ENCODE data around the gene TMEM41A. TPM values are rescaled to one million over a fixed set of nuclear protein-coding genes. Genes with fewer than 3 reads are reported as not detected.

The TMEM41A gene
- total RNA-seq, 1 experiment from 2014 or later: 30.2 TPM

DNA sequence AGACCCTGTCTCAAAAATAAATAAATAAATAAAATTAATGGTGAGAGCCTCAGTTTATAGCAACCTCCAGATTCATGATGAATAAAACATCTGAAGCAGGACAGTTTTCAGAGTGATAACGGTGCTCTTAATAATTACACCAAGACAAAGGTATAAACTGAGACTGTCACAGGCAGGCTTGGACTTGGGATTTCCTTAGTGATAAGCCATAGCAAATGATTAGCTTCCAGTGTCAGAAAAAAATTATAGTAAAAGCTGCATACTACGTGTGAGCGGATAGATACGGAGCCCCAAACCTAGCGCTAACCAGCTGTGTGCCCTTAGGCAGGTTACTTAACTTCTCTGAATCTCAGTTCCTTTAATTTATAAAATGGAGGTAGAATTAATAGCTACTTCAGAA lies 32.0 kb upstream of the TMEM41A start:
- POLR2A ChIA-PET: interaction anchor here (0.6 kb wide), 1 partner anchor 55 kb away, joined by 4 read pairs; no protein-coding TSS in a partner anchor
- BruUV-seq (replicated peaks): no TSS peak

DNA sequence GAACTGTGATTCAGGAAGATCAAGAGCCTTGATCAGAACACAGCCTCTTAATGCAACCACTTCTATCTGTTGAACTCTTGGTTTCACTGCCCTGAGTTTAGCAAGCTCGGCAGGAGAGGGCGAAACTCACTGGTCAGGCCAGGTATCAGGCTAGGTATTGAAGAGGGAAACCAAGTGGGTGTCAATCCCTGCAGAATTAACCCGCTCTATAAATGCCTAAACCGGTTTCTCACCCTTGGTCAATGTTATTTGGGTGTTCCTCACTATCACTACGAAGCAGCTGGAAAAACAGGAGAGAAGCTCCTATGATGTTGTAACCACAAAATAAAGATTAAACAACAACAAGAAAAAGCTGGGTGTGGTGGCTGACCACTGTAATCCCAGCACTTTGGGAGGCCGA lies 29.7 kb upstream of the TMEM41A start:
- ATAC-seq (peak; percentile 22), DNase-seq (ENCODE audit: low read depth, low spot score) (no peak)
- Histone ChIP-seq H3K9me3 (ENCODE audit: control insufficient read depth, insufficient read depth, low read depth, low read length) (no peaks in the 10 kb centered on the region), H3K36me3 (ENCODE audit: control insufficient read depth, insufficient read depth, low read length) (no peaks in the 10 kb centered on the region), H3K27ac (ENCODE audit: low read length) (no peak overlapping the region), H3K4me1 (ENCODE audit: control insufficient read depth, insufficient read depth, low read length) (no peaks in the 10 kb centered on the region), H3K4me3 (ENCODE audit: low read depth in 2 of 2, low read length in 2 of 2) (no peak overlapping the region), H3K27me3 (ENCODE audit: control insufficient read depth, insufficient read depth, low read length) (no peaks in the 10 kb centered on the region)
- POLR2A ChIA-PET: interaction anchor here (0.6 to 0.7 kb wide), 2 partner anchors 15 to 479 kb away, joined by 6 to 7 read pairs; no protein-coding TSS in a partner anchor
- intact Hi-C loops (cut with micrococcal nuclease; ENCODE audit: unreplicated experiment) (no loop called here), in situ Hi-C loops (cut with HindIII; ENCODE audit: low pct_unique_long_range_greater_than_20kb, low sequenced_read_pairs) (no loop called here)
- CTCF ChIA-PET: interaction anchor here (0.5 kb wide), 1 partner anchor 654 kb away, joined by 11 read pairs; no protein-coding TSS in a partner anchor
- BruUV-seq (replicated peaks): no TSS peak
- TF ChIP-seq, protein P1, sequence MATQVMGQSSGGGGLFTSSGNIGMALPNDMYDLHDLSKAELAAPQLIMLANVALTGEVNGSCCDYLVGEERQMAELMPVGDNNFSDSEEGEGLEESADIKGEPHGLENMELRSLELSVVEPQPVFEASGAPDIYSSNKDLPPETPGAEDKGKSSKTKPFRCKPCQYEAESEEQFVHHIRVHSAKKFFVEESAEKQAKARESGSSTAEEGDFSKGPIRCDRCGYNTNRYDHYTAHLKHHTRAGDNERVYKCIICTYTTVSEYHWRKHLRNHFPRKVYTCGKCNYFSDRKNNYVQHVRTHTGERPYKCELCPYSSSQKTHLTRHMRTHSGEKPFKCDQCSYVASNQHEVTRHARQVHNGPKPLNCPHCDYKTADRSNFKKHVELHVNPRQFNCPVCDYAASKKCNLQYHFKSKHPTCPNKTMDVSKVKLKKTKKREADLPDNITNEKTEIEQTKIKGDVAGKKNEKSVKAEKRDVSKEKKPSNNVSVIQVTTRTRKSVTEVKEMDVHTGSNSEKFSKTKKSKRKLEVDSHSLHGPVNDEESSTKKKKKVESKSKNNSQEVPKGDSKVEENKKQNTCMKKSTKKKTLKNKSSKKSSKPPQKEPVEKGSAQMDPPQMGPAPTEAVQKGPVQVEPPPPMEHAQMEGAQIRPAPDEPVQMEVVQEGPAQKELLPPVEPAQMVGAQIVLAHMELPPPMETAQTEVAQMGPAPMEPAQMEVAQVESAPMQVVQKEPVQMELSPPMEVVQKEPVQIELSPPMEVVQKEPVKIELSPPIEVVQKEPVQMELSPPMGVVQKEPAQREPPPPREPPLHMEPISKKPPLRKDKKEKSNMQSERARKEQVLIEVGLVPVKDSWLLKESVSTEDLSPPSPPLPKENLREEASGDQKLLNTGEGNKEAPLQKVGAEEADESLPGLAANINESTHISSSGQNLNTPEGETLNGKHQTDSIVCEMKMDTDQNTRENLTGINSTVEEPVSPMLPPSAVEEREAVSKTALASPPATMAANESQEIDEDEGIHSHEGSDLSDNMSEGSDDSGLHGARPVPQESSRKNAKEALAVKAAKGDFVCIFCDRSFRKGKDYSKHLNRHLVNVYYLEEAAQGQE (IDR thresholded peaks at IDR 0.05; ENCODE audit: insufficient read depth in 1 of 2, low read depth in 2 of 2, low read length in 1 of 2): no peak
- TF ChIP-seq, protein P2, sequence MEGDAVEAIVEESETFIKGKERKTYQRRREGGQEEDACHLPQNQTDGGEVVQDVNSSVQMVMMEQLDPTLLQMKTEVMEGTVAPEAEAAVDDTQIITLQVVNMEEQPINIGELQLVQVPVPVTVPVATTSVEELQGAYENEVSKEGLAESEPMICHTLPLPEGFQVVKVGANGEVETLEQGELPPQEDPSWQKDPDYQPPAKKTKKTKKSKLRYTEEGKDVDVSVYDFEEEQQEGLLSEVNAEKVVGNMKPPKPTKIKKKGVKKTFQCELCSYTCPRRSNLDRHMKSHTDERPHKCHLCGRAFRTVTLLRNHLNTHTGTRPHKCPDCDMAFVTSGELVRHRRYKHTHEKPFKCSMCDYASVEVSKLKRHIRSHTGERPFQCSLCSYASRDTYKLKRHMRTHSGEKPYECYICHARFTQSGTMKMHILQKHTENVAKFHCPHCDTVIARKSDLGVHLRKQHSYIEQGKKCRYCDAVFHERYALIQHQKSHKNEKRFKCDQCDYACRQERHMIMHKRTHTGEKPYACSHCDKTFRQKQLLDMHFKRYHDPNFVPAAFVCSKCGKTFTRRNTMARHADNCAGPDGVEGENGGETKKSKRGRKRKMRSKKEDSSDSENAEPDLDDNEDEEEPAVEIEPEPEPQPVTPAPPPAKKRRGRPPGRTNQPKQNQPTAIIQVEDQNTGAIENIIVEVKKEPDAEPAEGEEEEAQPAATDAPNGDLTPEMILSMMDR (IDR thresholded peaks at IDR 0.05): no peak
- TF ChIP-seq SIN3A (IDR thresholded peaks at IDR 0.05; ENCODE audit: borderline replicate concordance, insufficient read depth, low read depth, low read length) (no peak), POLR2AphosphoS5 (IDR thresholded peaks at IDR 0.05; ENCODE audit: low read depth, low read length) (no peak), TCF7L2 (IDR thresholded peaks at IDR 0.05; ENCODE audit: low read depth, low read length) (no peak)

More for the DNA sequence above, 32.0 kb upstream of the TMEM41A start:
- no peak for ATAC-seq
- Histone ChIP-seq H3K9me3 (ENCODE audit: control insufficient read depth, insufficient read depth, low read depth, low read length) (no peaks in the 10 kb centered on the region), H3K36me3 (ENCODE audit: control insufficient read depth, insufficient read depth, low read length) (no peaks in the 10 kb centered on the region), H3K27ac (ENCODE audit: low read length) (no peak overlapping the region), H3K4me1 (ENCODE audit: control insufficient read depth, insufficient read depth, low read length) (no peaks in the 10 kb centered on the region), H3K4me3 (ENCODE audit: low read depth in 2 of 2, low read length in 2 of 2) (no peak overlapping the region), H3K27me3 (ENCODE audit: control insufficient read depth, insufficient read depth, low read length) (no peaks in the 10 kb centered on the region)
- CTCF ChIA-PET: interaction anchor here (1.0 kb wide), 1 partner anchor 28 kb away, joined by 7 read pairs; no protein-coding TSS in a partner anchor
- no peak for DNase-seq (ENCODE audit: low read depth, low spot score)
- in situ Hi-C loops (cut with HindIII; ENCODE audit: low pct_unique_long_range_greater_than_20kb, low sequenced_read_pairs): no loop called here
- intact Hi-C loops (cut with micrococcal nuclease; ENCODE audit: unreplicated experiment): no loop called here
- TF ChIP-seq POLR2AphosphoS5 (IDR thresholded peaks at IDR 0.05; ENCODE audit: low read depth, low read length) (no peak), TCF7L2 (IDR thresholded peaks at IDR 0.05; ENCODE audit: low read depth, low read length) (no peak), SIN3A (IDR thresholded peaks at IDR 0.05; ENCODE audit: borderline replicate concordance, insufficient read depth, low read depth, low read length) (no peak)
- TF ChIP-seq, protein P2 (IDR thresholded peaks at IDR 0.05): no peak
- TF ChIP-seq, protein P1 (IDR thresholded peaks at IDR 0.05; ENCODE audit: insufficient read depth in 1 of 2, low read depth in 2 of 2, low read length in 1 of 2): no peak

Data from Panc1 (cell line).